Lower lobe of right lung (tissue), 2 donors: ENCODE measurements around the gene NUB1. TPM values are rescaled to one million over a fixed set of nuclear protein-coding genes. Genes with fewer than 3 reads are reported as not detected.

Source experiments
- ATAC-seq, 2 donors: fragments of 200-7000 bp; cut with Tn5 transposase; one replicate each; pipeline ENCODE4 v1.9.1; 2020 to 2022; ENCODE audit warnings: mild to moderate bottlenecking in 2 of 2, moderate library complexity in 2 of 2
- DNase-seq: peaks from one replicate; pipeline ENCODE4 v3.0.0-alpha.2; 2020
- H3K27ac ChIP-seq: fragments of 200-600 bp; one replicate; pipeline ENCODE4 v1.8.0; 2022
- H3K27me3 ChIP-seq: fragments of 200-600 bp; one replicate; pipeline ENCODE4 v1.8.0; 2022; ENCODE audit warnings: low read depth
- H3K36me3 ChIP-seq: fragments of 200-600 bp; one replicate; pipeline ENCODE4 v1.8.0; 2022; ENCODE audit warnings: mild to moderate bottlenecking
- H3K4me1 ChIP-seq: fragments of 200-600 bp; one replicate; pipeline ENCODE4 v1.8.0; 2022
- H3K4me3 ChIP-seq: fragments of 200-600 bp; one replicate; pipeline ENCODE4 v1.8.0; 2022; ENCODE audit warnings: mild to moderate bottlenecking
- H3K9me3 ChIP-seq: fragments of 200-600 bp; one replicate; pipeline ENCODE4 v1.8.0; 2022
- intact Hi-C: fragments of 100-400 bp; cut with DNase I; formaldehyde crosslinking; loops from one replicate; pipeline ENCODE4 v1.11.0; 2022
- total RNA-seq: library from RNA; stranded (reverse); fragmentation: NEBNext Ultra II Directional; extraction: Animal tissue kit (Norgen Biotek cat#: 25700); gene quantifications from one replicate; pipeline ENCODE4 v1.2.1, GENCODE V29; 2021
- TF ChIP-seq, protein P1 (sequence below): fragments of 200-600 bp; IDR thresholded peaks from one replicate; pipeline ENCODE4 v1.8.0; 2022; ENCODE audit warnings: antibody characterized with exemption, mild to moderate bottlenecking
- donor health status: DM: no; HTN: yes; CAD: no; lungs with severe emphysema.

The NUB1 gene
- total RNA-seq, 1 donor from 2014 or later, result 53.7 TPM

DNA sequence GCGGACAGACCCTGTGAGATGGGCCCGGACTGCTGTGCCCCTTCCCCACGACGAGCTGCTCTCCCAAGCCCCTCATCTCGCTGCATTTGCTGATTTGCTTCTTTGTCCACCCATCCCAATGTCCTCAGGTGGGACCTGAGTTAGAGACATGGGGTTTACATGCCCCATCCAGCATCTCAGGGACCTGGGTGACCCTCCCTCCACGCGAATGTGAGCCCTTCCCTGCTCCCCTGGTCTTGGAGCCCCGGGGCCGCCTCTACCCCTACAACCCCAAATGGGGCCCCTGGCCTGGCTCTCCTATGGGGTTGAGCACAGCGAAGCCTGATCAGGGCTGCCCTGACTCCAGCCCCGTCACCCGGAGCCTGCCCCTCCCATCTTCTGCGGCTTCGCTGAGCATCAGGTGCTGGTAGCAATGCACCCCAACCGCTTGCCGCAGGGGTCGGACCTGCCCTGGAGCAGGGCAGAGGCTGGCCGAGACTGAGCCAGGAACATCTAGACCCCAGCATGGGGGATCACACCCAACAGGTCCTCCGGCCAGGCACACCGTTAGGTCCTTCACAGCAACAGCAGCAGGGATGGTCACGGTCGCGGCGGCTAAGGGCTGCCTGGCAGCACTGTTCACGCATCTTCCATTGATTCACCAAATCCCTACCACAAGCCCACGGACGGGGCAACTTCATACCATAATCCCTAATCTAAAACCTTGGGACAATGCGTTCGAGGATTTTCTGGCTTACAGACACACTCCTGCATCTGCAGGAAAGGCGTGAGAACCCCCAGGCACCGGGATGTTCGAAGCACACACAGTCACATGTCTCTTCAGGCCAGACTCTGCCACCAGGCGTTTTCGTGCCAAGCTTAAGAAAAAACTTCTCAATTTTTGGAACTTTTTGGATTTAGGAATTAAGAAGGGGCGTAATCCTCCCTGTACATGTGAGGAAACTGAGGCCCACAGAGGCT is 52.7 kb downstream of the NUB1 start:
- ATAC-seq, result no peak
- no peak overlapping the region for H3K4me3 ChIP-seq
- intact Hi-C loops, result no loop called here
- no peaks in the 10 kb centered on the region for H3K27me3 ChIP-seq
- TF ChIP-seq, protein P1, sequence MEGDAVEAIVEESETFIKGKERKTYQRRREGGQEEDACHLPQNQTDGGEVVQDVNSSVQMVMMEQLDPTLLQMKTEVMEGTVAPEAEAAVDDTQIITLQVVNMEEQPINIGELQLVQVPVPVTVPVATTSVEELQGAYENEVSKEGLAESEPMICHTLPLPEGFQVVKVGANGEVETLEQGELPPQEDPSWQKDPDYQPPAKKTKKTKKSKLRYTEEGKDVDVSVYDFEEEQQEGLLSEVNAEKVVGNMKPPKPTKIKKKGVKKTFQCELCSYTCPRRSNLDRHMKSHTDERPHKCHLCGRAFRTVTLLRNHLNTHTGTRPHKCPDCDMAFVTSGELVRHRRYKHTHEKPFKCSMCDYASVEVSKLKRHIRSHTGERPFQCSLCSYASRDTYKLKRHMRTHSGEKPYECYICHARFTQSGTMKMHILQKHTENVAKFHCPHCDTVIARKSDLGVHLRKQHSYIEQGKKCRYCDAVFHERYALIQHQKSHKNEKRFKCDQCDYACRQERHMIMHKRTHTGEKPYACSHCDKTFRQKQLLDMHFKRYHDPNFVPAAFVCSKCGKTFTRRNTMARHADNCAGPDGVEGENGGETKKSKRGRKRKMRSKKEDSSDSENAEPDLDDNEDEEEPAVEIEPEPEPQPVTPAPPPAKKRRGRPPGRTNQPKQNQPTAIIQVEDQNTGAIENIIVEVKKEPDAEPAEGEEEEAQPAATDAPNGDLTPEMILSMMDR, result no peak
- H3K27ac ChIP-seq, result no peak overlapping the region
- no peaks in the 10 kb centered on the region for H3K36me3 ChIP-seq
- no peaks in the 10 kb centered on the region for H3K4me1 ChIP-seq
- H3K9me3 ChIP-seq, result no peaks in the 10 kb centered on the region
- DNase-seq, result peak; percentile 39

DNA sequence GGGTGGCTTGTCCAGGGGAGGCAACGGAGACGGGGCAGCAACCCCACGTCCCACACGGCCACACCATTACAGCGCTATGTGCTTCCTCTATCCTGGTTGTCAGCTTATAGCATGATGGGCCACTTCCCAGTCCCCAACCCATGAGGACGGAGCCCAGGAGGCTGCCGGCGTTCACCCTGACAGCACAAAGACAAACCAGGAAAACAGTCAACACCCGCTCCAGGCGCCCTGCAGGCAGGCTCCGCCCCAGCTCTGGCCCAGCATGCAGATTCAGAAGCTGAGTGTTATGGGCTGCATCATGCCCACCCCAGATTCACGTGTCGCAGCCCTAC is 53.4 kb downstream of the NUB1 start:
- DNase-seq (peak; percentile 30), ATAC-seq (no peak)
- no peaks in the 10 kb centered on the region for H3K36me3 ChIP-seq

DNA sequence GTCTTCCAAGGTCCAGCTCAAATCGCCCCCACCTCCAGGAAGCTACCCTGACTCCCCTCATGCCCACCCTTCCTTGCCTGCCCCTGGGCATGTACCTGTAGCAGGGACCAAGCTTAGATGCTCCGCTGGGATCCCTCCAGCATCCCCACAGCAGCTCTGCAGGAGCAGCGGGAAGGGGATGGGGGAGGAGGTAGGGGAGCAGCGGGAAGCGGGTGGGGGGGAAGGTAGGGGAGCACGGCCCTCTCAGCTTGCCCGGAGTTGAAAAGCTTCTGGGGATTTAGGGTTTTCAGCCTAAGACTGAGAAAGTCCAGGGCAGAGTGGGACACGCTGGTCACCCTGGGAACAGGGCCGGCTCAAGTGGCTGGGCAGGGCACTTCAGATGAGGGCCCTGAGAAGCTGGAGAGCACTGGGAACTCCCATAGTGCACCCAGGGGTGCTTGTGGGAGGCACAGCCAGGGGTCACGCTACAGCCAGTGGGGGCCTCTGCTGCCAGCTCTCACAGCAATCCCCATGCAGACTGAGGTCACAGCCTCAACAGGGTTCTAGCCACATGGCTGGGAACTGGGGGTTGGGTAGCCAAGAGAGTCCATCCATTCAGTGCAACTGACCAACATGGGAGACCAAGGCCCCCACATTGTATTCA is 54.8 kb downstream of the NUB1 start:
- ATAC-seq, result peak; percentile 77 to 81
- intact Hi-C loops, result no loop called here
- DNase-seq, result peak; percentile 65

More for the DNA sequence above, 53.4 kb downstream of the NUB1 start:
- intact Hi-C loops, result no loop called here
- Histone ChIP-seq H3K4me1 (no peaks in the 10 kb centered on the region), H3K4me3 (no peak overlapping the region), H3K27me3 (no peaks in the 10 kb centered on the region), H3K27ac (no peak overlapping the region), H3K9me3 (no peaks in the 10 kb centered on the region)
- TF ChIP-seq, protein P1, result no peak

DNA sequence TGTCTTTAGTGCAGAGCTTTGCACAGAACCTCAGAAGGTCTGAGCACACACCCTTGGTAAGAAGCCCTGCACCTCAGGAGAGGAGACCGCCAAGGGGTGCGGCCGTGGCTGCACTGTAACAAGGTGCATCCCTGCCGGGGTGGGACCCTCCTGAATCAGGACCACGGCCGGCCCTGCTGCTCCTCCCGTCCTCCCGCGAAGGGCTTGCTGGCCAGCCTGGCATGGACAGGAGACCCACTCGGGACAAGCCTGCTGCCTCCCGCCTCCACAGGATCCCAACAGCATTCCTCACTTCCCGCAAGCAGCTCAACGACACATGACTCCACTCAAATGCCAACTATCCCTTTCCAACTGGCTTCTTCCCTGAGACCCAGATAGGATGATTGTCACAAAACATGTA is 55.4 kb downstream of the NUB1 start:
- peak; percentile 37 for DNase-seq
- H3K36me3 ChIP-seq, result no peaks in the 10 kb centered on the region
- no peaks in the 10 kb centered on the region for H3K4me1 ChIP-seq
- no peak for ATAC-seq
- TF ChIP-seq, protein P1, result no peak
- no peak overlapping the region for H3K4me3 ChIP-seq
- H3K27me3 ChIP-seq, result peaks cover 4% of the 10 kb centered on the region
- intact Hi-C loops, result no loop called here
- H3K9me3 ChIP-seq, result no peaks in the 10 kb centered on the region
- H3K27ac ChIP-seq, result no peak overlapping the region

More for the DNA sequence above, 54.8 kb downstream of the NUB1 start:
- Histone ChIP-seq H3K9me3 (no peaks in the 10 kb centered on the region), H3K4me1 (no peaks in the 10 kb centered on the region), H3K36me3 (no peaks in the 10 kb centered on the region), H3K4me3 (no peak overlapping the region), H3K27ac (no peak overlapping the region), H3K27me3 (peaks cover 4% of the 10 kb centered on the region)
- TF ChIP-seq, protein P1, result no peak

DNA sequence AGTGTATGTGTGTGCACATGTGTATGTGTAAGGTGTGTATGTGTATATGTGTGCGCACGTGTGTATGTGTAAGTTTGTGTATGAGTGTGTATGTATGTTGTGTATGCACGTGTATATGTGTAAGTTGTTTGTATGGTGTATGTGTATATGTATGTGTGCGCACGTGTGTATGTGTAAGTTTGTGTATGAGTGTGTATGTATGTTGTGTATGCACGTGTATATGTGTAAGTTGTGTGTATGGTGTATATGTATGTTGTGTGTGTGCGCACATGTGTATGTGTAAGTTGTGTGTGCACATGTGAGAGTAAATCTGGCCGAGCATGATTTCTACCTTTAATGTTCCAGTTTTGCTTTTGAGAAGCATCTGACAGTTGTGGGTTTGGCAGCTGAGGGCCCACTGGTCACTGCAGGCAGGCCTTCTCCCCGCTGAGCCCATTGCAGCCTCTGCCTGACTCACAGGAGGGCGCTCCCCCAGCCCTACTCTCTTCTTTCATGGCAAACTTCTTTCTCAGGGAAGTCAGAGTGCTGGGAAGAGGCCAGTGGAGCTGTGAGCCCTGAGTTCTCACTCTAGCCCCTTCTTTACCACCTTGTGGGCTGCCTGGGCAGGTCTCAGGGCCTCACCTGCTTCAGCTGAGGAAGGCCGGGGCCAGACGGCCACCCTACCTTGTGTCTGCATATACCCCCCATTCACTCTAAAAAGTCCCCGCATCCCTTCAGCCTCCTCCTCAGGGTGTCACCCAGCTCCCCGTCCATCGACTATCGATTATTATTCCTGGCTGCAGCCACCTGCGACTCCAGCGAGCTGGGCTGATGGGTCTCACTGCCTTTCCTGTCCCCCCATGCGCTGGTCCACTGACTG is 57.1 kb downstream of the NUB1 start:
- H3K4me1 ChIP-seq, result peaks cover 5% of the 10 kb centered on the region

More for the DNA sequence above, 57.1 kb downstream of the NUB1 start:
- no peak overlapping the region for H3K4me3 ChIP-seq
- no peaks in the 10 kb centered on the region for H3K9me3 ChIP-seq
- TF ChIP-seq, protein P1, result no peak
- H3K36me3 ChIP-seq, result no peaks in the 10 kb centered on the region
- ATAC-seq (no peak), DNase-seq (peak; percentile 33)
- intact Hi-C loops, result no loop called here
- no peak overlapping the region for H3K27ac ChIP-seq
- peaks cover 4% of the 10 kb centered on the region for H3K27me3 ChIP-seq
